Left hindlimb (tissue), 1 donor: ENCODE results near the gene LOXL4.
"Not testable (repeated sequence)": the region's sequence is repeated elsewhere in the genome, so short reads cannot be mapped to it uniquely, and the experiment has no call there.

Experiments
- DNase-seq: peaks from one replicate; pipeline ENCODE4 v3.0.0-alpha.2; 2018

The LOXL4 gene

DNA sequence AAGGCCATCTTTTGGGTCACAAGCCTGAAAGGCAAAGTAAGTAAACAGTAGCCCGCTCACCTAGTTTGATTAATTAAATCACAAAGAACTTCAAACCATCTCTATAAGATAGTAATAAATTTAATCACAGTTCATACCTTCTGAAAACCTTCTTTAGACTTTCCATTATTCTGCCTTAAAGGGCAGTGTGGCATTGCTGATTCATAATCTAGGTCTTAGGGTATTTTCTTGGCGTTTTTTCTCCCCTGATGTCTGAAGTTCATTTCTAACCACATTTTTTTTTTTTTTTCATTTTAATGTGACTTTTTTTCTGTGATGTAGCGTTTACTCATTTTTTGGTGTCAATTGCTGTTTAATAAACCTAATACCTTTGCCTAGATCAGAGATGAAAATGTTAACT, 27.5 kb downstream of the LOXL4 start:
- DNase-seq, result no peak

DNA sequence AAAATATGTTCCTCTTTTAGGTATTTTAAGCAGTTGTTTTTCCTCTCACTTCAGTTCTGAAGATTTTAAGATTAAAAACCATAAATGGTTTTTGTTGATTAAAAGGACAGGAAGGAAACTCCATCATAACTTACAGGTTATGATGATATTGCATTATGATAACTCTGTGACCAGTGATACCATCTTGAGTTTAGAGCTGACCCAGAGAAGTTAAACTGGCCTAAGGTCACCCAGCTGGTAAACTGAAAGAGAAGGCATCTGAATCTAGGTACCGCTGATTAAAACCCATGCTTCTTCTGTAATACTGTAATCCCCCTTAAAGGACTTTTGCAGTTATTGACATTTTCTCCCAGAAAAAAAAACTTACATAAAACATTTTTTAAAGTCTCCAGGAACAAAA, 29.6 kb downstream of the LOXL4 start:
- DNase-seq, result no peak

DNA sequence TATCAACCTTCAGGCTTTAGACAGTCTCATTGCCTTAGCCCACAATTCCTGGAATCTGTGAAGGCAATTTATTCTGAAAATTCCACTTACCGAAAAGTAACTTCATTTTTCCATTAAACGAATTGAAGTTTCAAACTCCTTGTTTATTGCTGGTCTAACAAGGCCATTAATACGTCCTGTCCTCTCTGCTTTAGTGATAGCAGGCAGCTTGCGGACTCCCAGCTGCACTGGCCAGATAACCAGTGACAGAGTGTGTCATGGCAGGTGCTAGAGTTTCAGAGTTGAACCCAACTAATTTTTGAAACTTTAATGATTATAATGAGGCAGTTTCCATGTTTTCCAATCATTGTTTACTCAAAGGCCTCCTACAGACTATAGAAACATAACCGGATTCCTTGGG, 31.1 kb downstream of the LOXL4 start:
- no peak for DNase-seq

DNA sequence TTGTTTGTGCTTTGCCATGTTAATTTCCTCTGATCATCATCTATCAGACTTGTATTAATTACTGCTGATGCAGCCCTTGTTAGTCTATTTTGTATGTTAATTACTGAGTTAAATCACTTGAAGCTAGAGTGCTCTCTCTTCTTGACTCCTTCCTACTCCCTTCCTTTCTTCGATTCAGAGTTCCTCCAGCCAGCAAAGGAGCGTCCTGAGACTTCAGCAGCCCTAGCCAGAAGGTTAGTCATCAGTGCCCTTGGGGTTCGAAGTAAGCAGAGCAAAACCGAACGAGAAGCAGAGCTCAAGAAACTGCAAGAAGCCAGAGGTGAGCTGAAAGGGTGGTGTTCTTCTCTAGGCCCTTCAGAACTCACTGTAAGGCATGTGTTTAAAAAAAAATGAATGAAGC, 32.1 kb downstream of the LOXL4 start:
- DNase-seq, result no peak

DNA sequence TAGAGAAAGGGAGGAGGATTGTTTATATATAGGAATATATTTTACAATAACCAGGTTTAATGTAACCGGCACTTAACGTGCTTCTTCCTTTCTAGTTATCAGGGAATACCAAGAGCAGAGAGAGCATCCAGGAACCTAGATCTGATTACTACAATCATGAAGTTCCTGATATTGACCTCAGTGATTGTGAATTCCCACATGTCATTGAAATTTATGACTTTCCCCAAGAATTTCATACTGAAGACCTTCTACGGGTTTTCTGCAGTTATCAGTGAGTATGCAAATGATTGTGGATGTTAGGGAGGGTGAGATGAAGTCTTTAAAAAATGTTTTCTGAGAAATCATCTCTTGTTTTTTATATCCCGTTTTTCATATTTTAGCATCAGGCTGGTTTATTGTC, 36.6 kb downstream of the LOXL4 start:
- DNase-seq, result no peak

DNA sequence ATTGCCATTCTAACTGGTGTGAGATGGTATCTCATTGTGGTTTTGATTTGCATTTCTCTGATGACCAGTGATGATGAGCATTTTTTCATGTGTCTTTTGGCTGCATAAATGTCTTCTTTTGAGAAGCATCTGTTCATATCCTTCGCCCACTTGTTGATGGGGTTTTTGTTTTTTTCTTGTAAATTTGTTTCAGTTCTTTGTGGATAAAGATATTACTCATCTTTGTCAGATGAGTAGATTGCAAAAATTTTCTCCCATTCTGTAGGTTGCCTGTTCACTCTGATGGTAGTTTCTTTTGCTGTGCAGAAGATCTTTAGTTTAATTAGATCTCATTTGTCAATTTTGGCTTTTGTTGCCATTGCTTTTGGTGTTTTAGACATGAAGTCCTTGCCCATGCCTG, 39.7 kb downstream of the LOXL4 start:
- DNase-seq, result not testable (repeated sequence)

DNA sequence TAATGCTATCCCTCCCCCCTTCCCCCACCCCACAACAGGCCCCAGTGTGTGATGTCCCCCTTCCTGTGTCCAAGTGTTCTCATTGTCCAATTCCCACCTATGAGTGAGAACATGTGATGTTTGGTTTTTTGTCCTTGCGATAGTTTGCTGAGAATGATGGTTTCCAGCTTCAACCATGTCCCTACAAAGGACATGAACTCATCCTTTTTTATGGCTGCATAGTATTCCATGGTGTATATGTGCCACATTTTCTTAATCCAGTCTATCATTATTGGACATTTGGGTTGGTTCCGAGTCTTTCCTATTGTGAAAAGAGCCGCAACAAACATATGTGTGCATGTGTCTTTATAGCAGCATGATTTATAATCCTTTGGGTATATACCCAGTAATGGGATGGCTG, 40.3 kb downstream of the LOXL4 start:
- DNase-seq, result not testable (repeated sequence)

DNA sequence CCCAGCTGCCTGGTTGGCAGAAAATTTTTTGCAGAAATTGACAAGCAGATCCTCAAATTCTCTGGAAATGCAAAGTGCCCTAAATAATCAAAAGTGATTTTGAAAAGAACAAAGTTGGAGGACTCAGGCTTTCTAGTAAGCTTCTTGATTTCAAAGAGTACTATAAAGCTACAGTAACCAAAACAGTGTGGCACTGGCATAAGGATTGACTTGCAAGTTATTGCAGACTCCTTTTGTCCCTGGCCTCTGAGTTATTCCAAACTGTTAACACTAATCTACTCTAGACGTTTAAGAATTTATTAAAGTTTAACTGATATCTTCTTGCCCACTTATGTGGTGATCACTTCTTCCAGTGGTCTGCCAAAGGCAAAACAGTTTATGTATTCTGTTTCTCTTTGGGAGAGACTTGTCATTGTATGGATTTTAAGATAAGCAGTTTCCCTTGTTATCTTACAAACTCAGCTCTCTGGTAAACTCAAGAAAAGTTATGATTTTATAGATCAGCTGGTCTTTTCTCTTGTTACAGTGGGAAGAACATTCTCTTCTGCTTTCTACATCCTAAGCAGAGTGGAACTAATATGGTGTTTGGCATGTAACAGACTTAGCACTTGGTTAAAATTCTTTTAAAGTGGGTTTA, 41.4 kb downstream of the LOXL4 start:
- DNase-seq, result no peak

DNA sequence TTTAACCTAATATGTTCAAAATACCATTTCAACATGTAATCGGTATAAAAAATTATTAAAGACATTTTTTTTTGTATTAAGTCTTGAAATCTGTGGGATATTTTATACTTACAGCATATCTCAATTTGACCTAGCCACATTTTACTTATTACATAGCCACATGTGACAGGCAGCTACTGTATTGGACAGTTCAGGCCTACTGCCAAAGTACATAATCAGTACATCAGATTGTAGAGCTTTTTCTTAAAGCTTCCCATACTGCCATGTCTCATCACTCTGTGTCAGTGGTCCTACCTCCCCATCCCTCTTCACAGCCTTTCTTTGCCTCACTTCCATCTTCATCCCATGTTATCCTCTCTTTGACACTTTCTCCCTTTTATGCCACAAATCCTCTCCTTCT, 43.0 kb downstream of the LOXL4 start:
- no peak for DNase-seq

DNA sequence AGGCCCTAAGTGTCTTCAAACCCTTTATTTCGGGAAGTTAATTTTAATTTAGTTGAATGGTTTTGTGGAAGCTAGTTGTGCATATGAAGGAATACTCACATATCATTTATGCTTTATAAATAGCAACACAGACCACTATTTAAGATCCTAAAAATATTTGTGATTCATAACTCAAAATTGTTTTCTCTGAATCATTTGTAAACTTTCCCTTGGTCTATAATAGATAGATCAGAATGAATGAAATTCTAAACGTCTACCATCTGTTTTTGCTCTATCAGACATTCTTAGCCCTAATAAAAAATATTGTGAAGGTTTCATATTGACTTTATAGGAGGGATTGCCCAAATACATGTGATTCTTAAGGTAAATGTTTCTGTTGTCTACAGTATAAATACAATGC, 43.5 kb downstream of the LOXL4 start:
- DNase-seq, result no peak

DNA sequence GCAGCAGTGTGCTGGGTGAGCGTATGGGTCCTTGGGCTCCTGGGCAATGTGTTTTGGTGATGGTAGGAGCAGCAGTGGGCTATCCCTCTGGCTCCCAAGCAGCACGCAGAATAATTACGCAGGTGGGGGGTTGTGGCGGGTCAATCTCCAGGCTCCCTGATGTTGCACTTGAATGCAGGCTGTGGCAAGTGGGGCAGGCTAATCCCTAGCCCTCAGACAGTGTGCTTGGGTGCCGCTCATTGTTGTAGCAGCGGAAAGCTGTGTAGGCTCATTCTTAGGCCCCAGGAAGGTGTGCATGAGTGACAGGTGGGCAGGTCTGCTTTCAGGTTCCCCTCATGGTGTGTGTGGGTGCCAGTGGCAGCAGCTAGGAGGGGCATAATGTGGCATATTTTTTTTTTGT, 44.1 kb downstream of the LOXL4 start:
- no peak for DNase-seq

DNA sequence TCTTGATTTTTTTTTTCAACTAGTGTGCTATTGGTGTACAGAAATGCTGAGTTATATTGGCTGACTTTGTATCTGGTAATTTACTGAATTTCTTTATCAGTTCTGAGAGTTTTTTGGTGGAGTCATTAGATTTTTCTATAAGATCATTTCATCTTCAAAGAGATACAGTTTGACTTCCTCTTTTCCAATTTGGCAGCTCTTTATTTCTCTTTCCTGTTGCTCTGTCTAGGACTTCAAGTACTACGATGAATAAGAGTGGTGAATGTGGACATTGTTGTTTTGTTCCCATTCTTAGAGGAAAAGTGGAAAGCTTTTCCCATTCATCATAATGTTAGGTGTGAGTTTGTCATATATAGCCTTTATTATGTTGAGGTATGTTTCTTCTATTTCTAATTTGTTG, 50.2 kb downstream of the LOXL4 start:
- DNase-seq, result no peak

DNA sequence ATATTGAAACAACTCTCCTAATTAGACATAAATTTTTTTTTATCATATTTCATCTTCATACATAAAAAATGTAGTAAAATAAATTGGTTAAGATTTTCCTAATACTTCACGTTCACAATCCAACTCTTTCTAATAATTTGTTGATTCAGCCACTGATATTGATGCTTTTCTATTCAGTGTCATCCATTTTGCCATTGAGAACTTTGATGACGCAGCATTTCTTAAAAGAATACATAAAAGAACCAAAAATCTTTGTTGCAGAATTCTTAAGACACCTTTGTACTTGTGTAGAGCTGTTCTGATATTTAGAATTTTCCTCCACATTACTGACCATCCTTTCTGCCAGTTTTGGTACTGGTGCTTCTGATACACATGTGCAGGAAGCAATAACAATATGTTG, 52.6 kb downstream of the LOXL4 start:
- DNase-seq, result no peak

DNA sequence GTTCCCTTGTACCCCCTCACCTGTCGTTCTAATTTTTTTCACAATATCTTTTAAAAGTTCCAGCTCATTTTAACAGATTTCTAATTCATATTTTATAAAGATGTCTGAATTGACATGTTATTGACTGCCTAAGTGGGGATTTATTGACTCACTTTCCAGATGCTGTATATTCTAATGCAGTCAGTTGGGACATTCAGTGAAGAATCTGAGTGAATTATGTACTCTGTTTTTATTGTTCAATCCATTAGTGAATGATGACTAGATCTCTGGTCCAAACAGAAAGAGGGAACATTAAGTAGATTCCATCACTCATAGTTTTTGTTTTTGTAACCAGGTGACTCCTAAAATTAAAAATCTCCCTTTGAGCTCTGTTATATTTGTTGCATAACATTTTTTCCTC, 54.3 kb downstream of the LOXL4 start:
- DNase-seq, result no peak

DNA sequence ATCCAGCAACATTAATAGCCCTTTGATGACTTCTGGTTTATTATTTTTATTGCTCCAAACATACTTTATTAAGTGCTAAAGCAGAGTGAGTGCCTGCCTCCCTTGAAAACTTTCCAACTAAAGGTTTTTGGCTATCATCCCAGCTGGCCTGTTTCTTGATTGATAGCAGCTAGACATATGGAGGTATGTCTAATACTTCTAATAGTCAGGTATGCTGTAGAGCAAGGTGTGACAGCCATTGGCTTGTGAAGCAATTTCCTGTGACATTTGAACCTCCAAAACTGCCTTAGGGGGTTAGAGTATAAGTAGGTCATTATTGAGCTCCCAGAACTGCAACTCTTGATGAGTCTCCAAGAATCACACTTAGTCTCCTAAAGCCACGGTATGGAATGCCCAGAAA, 55.8 kb downstream of the LOXL4 start:
- peak; percentile 35 for DNase-seq

DNA sequence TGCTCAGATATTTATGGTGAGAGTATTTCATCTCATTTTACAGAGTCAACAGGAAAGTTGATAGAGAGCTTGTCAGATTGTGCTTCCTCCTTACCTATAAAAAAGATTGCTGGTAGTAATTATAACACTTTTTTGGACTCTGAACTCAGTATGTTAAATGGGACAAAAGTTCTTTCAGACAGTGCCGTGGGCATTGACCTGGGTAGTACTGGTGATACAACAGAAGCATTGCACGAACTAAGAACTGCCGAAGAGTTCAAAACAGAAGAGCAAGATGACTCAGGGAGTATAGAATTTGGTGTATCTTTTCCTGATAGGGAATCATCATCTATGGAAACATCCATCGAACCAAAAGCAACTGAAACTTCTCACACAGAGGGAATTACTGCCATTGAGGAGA, 58.6 kb downstream of the LOXL4 start:
- no peak for DNase-seq

DNA sequence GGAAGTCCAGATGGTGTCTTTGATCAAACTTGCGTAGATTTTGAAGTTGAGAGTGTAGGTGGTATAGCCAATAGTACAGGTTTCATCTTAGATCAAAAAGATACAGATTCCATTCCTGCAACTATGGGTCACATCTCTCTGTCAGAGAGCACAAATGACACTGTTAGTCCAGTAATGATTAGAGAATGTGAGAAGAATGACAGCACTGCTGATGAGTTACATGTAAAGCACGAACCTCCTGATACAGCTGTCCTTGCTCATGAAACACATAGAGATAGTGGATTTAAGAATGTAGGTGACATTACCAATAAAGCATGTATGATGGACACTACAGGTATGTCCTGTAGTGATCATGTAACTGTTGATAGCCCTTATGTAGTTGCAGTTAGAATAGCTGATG, 59.1 kb downstream of the LOXL4 start:
- DNase-seq, result no peak

DNA sequence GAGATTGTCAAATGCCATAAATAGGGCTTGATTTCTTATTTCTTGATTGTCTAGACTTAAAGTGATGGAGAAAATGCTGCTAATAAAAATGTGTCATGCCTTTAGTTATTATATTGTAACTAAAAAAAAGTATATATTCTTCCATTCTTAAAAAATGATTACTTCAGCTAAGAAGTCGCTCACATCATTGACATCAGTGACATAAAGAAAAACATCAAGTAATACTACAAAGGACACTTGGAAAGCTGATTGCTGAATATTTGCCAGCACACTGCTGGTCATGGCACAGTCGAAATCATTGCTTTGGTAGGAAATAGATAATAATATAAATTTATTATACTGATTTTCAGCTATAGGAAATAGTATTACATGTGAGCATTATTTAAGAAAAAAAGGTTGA, 62.6 kb downstream of the LOXL4 start:
- DNase-seq, result no peak

DNA sequence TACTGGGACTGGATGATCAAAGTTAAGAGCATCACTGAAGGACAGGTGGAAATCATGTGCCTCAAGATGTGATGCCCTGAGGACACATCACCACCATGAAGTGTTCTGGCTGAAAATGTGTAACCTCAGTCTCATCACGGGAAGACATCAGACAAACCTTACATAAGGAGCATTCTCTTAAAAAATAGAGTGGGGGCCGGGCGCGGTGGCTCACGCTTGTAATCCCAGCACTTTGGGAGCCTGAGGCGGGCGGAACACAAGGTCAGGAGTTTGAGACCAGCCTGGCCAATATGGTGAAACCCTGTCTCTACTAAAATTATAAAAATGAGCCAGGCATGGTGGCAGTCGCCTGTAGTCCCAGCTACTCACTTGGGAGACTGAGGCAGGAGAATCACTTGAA, 65.6 kb downstream of the LOXL4 start:
- no peak for DNase-seq

DNA sequence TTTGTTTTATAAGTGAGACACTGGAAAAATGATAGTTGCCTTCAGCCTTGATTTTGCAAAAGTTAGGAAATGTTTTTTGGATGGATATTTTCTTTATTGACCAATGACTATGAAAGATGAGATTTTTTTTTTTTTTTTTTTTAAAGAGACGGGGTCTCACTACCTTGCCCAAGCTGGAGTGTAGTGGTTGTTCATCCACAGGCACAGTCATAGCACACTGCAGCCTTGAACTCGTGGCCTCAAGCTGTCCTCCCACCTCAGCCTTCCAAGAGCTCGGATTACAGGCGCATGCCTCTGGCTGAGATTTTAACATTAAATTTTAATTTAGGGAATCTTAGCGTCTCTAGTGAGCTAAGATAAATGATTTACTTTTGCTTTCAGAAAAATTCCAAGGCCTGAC, 66.2 kb downstream of the LOXL4 start:
- DNase-seq, result no peak
